OCI-LY7 (cell line): Measurements from ENCODE around the gene GIGYF1.

ENCODE experiments used
- CTCF ChIP-seq: fragments of 200-600 bp; sonication (generic); conservative IDR thresholded peaks from 2 replicates; pipeline ENCODE4 v1.5.1; 2014; ENCODE audit warnings: mild to moderate bottlenecking, antibody characterized with exemption, low read length, moderate library complexity, mixed read lengths
- EZH2phosphoT487 ChIP-seq: fragments of 200-600 bp; sonication (generic); IDR thresholded peaks from 2 replicates; pipeline ENCODE4 v1.6.1; 2018; ENCODE audit warnings: low read depth, borderline replicate concordance, mild to moderate bottlenecking, mixed run types, antibody characterized with exemption, low read length, moderate library complexity, mixed read lengths

- no peak for TF ChIP-seq CTCF
- no peak for TF ChIP-seq EZH2phosphoT487
Observed at GRCh38 chr7:100705753-100706671, 12.0 kb upstream of the GIGYF1 start, which contains the start of gene POP7.
